VCaP (cell line): Measurements from ENCODE around the gene IL9.

Source experiments
- H3K27ac ChIP-seq: fragments of 450-650 bp; 2 replicates; pipeline ENCODE4 v1.5.1; 2017
- TF ChIP-seq, protein P1 (sequence below): fragments of 450-650 bp; conservative IDR thresholded peaks from 2 replicates; pipeline ENCODE4 v1.5.1; 2017; ENCODE audit warnings: mild to moderate bottlenecking, moderate library complexity

Gene IL9

DNA sequence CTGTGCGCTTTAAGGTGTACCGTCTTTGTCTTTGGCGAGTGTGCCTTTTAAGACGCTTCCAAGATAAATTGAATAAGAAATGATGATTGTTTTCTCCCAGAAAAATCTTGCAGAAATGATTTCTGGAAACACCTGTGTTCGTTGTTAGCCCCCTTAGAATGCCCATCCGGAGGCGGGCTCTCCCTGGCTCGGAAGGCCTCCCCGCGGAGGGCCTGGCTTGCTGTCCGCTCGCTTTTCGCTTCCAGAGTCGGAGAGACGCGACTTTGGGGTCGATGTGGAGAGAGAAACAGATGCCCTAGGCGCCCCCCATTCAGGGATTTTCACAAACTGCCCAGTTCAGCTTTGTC lies 35.3 kb upstream of the IL9 start:
- TF ChIP-seq, protein P1, sequence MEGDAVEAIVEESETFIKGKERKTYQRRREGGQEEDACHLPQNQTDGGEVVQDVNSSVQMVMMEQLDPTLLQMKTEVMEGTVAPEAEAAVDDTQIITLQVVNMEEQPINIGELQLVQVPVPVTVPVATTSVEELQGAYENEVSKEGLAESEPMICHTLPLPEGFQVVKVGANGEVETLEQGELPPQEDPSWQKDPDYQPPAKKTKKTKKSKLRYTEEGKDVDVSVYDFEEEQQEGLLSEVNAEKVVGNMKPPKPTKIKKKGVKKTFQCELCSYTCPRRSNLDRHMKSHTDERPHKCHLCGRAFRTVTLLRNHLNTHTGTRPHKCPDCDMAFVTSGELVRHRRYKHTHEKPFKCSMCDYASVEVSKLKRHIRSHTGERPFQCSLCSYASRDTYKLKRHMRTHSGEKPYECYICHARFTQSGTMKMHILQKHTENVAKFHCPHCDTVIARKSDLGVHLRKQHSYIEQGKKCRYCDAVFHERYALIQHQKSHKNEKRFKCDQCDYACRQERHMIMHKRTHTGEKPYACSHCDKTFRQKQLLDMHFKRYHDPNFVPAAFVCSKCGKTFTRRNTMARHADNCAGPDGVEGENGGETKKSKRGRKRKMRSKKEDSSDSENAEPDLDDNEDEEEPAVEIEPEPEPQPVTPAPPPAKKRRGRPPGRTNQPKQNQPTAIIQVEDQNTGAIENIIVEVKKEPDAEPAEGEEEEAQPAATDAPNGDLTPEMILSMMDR = no peak
- no peak overlapping the region for H3K27ac ChIP-seq

DNA sequence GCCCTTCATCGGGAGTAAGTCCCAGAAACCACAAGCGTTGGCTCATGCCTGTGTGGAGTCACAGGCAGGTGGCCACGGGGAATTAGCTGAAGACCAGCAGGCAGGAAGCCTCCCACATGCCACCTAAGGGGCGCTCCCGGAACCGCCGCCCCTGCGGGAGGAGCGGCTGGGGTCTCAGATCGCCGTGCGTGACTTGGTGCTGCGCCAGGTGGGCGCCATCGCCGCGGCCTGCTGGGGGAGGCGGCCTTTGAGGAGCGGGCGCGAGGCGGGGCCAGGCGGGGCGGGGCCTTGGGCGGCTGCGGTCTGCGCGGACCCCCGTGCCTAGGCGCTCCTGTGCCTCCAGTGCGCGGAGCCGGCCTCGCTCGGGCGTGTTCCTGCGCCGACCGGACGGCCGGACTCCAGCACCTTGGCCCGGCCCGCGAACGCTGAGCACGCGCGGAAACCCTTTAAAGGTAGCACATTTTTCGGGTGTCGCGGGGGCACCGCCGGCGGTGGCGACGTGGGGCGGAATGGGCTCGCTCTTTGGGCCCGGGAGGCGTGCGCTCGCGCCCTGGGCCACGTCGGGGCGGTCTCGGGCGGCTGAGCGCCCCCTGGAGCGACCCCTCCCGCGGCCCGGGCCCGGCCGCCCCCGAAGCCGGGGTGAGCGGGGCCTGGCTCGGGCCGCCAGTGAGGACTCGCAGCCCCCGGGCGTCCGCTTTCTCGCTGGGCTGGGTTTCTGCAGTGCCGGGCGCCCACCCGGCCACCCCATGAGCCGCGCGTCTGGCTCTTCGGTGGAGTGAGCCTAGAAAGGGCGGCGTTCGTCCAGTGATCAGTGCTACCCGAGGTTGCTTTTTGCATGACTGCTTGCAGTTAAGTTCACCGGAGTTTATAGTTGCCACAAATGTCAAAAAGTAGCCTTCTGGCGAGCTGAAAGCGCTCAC lies 34.6 kb upstream of the IL9 start:
- no peak overlapping the region for H3K27ac ChIP-seq
- TF ChIP-seq, protein P1 = no peak

DNA sequence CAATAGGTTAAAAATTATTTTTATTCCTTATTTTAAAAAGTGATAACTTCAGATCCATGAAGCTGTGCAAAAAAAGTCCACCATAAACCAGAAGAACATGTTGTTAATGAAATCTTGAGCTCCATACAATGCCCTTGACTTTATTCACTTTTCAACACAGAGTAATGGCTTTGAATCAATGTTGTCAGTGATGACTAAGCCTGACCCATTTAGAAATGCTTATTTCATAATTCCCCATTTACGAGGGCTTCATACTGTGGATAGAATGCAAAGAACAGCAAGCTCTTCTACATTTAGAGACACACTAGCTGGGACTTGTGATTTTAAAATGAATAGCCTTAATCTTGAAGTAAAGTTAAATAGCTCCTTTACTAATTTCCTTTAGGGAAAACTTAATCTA lies 25.7 kb upstream of the IL9 start:
- TF ChIP-seq, protein P1 = no peak
- H3K27ac ChIP-seq = no peak overlapping the region

DNA sequence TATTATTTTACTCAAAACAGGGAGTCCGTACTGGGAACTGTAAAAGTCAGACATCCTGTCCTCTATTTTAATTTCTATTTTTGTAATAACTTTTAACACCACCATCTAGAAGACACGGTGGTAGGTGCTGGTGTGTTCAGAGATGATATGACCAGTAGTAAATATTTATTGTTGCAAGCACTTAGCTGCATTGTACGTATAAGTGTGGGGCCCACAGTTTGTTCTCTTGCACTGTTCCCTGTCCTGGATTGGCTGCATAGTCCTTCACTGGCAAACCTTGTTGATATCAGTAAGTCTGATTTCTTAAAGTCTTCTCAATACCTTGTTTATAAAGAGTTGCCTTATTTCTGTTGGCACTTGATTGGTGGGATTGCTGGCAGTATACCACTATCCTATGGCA lies 24.6 kb upstream of the IL9 start:
- TF ChIP-seq, protein P1 = no peak
- H3K27ac ChIP-seq = no peak overlapping the region

DNA sequence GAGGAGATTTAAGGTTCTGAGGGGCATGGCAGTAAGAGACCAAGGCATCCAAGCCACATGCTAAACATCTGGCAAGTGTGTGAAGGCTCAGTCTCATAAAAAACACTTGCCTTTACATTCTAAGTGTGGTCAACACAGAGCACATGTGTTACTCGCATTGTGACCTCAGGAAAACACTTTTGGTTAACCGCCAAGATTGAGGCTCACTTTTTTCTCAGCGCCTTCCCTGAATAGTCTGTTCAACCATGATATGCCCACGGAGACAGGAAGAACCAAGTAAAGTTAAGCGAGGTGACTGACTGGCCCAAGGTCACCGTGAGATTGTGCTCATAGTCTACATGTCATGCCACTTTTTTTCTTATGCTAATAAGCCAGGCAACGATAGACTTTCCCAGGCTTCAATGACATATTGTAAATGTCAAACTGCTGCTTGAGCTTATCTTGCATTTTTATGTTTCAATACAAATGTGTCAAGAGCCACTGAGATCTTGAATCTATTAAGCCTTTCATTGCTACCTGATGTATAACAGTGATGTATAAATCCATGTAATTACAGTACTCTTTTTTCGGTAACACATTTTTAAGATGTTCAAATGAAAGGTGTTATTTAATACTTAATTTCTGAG lies 21.1 kb upstream of the IL9 start:
- TF ChIP-seq, protein P1 = no peak

DNA sequence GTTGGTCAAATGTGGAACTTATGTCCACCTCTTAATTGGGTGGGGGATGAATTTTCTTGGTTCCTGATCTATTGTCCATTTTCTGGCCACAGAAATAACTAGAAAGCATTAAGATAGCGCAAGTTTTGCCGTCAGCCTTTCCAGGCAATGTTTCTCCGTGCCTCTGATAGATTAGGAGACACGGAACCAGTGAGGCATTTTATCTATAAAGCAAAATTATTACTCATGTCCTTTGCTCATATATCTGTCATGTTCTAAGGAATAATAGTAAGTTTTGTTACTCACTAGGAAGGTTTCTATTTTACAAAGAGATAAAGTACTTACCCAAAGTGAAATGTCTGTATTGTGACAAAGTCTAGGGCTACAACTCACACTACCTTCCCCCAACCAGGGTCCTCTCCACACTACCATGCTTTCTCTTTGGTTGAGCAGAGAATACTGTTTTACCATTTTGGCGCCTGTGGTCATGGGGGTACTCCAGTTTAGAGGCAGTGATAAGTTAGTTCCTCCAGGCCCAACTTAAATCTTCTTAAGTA lies 19.9 kb upstream of the IL9 start:
- TF ChIP-seq, protein P1 = no peak
- H3K27ac ChIP-seq = no peak overlapping the region

More for the DNA sequence above, 21.1 kb upstream of the IL9 start:
- H3K27ac ChIP-seq = no peak overlapping the region
